Caki2 (cell line): ENCODE measurements around the gene CDKN2C. TPM values are rescaled to one million over a fixed set of nuclear protein-coding genes. Genes with fewer than 3 reads are reported as not detected.
"Not testable (repeated sequence)": the region's sequence is repeated elsewhere in the genome, so short reads cannot be mapped to it uniquely, and the experiment has no call there.

ENCODE experiments used
- DNase-seq: peaks from one replicate; pipeline ENCODE4 v3.0.0-alpha.2; 2015; ENCODE audit warnings: low read depth
- in situ Hi-C: cut with HindIII; loops from 2 replicates; pipeline ENCODE4 v1.10.0; 2016; ENCODE audit warnings: low sequenced_read_pairs, low pct_unique_long_range_greater_than_20kb, mixed read lengths
- total RNA-seq: library from RNA; depleted of rRNA; stranded (reverse); fragments of >200 nt; shearing (Covaris generic); gene quantifications from 2 replicates; pipeline ENCODE4 v1.2.3, GENCODE V29; 2014; ENCODE audit warnings: low replicate concordance; rRNA removed

Gene CDKN2C
- total RNA-seq, 1 experiment from 2014 or later = 136 TPM

DNA sequence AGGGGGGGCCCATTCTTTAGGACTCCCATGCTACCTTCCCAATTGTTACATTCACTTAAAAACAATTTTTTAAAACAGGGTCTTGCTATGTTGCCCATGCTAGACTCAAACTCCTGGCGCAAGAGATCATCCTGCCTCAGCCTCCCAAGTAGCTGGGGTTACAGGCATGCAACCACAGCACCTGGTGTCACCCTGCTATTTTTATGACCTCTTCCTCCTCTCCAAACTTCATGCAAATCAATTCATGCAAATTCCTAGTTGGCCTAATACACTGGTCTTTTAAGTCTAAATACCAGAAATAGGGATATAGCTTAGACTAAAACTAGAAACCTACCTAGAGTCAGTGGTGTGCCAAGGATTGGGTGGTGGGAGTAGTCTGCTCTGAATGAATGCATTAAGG lies 30.1 kb downstream of the CDKN2C start:
- in situ Hi-C loops = no loop called here
- no peak for DNase-seq

DNA sequence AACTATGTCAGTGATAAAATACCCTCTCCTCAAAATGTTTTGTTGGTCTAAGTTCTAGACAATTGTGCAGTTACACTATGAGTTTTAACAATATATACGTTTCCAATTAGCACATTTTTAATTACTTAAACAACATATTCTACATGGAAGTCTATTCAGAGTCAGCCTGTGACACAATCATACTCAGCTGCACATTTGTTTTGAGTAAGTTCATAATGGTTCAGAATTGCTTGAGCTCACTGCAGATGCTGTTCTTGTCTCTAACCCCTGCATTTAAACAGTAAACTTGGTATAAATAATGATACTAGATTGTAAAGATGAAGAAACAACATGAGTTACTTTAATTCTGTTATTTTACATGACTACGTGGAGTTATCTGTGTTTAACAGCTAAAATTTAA lies 30.6 kb downstream of the CDKN2C start:
- no peak for DNase-seq
- in situ Hi-C loops = no loop called here

DNA sequence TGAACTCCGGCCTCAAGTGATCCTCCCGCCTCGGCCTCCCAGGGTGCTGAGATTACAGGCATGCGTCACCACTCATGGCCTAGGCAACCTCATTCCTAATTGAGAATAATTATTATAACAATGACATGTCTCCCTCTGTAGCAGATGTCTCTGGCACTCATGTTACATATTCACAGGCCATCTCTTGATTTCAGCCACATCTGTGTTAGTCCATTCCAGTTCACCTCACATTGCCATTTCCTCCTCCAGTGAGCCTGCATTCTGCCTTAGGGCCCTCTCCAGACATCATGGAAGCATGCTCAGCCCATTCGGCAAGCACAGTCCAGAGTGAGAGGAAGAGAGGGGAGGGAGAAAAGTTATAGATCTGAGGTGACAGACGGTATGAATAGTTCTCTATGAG lies 32.5 kb downstream of the CDKN2C start:
- no peak for DNase-seq
- in situ Hi-C loops = no loop called here

DNA sequence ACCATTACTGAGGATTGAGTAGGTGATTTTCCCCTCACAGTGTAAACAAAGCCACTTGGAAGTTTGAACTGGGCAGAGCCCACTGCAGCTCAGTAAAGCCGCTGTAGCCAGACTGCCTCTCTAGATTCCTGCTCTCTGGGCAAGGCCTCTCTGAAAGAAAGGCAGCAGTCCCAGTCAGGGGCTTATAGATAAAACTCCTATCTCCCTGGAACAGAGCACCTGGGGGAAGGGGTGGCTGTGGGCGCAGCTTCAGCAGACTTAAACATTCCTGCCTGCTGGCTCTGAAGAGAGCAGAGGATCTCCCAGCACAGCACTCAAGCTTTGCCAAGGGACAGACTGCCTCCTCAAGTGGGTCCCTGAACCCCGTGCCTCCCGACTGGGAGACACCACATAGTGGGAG lies 35.5 kb downstream of the CDKN2C start:
- in situ Hi-C loops, DNase-seq: not testable (repeated sequence)

DNA sequence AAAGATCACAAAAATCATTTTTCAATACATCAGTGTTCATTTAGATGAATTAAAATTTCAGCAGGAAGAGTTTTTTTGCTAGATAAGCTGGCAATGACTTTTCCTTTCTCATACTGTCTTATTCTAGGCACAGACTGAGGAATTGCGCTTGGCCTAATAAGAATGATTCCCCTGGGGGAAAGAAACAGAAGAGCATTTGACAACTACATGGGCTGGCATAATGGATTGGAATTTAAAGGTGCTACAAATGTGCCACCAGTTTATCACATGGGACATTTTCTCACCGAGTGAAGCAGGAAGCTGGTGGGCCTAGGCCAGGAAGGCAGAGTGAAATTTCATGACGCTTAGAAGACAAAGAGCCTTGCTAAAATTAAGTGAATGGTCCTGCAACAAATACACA lies 39.3 kb downstream of the CDKN2C start:
- in situ Hi-C loops = no loop called here
- no peak for DNase-seq

DNA sequence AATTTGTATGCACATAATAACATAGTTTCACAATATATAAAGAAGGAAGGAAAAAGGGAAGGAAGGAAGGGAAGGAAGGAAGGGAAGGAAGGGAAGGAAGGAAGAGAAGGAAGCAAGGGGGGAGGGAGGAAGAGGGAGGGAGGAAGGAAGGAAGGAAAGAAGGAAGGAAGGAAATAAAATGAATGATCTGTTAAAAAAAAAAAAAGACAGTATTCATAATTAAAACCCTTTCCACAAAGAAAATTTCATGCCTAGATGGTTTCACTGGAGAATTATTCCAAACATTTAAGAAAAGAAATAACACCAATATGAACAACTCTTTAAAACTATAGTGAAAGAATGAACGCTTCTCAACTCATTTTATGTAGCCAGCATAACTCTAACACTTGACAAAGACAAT lies 44.8 kb downstream of the CDKN2C start:
- DNase-seq = no peak
- in situ Hi-C loops = no loop called here

DNA sequence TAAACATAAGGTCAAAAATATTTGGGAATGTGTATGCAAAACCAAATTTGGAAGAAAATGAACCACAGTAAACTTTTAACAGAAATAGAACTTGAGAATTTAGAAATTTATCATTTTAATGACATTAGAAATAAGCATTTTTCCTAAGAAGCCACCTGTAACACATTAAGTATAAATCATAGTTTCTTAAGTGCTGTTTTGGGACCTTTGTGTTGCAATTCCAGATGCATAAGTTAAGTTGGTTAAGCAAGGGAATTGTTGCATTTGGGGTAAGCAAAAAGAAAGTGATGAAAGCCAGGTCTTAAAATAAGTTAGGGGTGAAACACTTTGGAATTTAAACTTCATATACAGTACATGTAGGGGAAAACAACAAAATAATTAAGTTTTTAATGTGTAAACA lies 49.8 kb downstream of the CDKN2C start:
- in situ Hi-C loops = no loop called here
- DNase-seq = no peak

Other genes starting within 250 kb of the CDKN2C start
- 23.7 and 75.4 TPM in 2 replicates for gene FAF1, start 10.0 kb upstream of the CDKN2C start, total RNA-seq
- gene C1orf185, start 132.0 kb downstream of the CDKN2C start, total RNA-seq = not detected in 2 replicates